Measurements from ENCODE around the gene AUH.

- TF ChIP-seq POLR2AphosphoS5 (IDR thresholded peaks at IDR 0.05) (no peak), EZH2 (IDR thresholded peaks at IDR 0.05; ENCODE audit: borderline replicate concordance, insufficient read depth, low read length, poor library complexity, severe bottlenecking) (no peak), CTCF (IDR thresholded peaks at IDR 0.05; ENCODE audit: poor library complexity, severe bottlenecking) (no peak), EP300 (conservative IDR thresholded peaks at IDR 0.05; ENCODE audit: poor library complexity, severe bottlenecking) (no peak), RAD21 (conservative IDR thresholded peaks at IDR 0.05) (no peak), REST (IDR thresholded peaks at IDR 0.05; ENCODE audit: borderline replicate concordance) (no peak), MXI1 (conservative IDR thresholded peaks at IDR 0.05; ENCODE audit: poor library complexity, severe bottlenecking) (no peak)
Observed at GRCh38 chr9:91312717-91313325, 48.9 kb downstream of the AUH start.
